ENCODE data around the gene EEF1A2. TPM values are rescaled to one million over a fixed set of nuclear protein-coding genes. Genes with fewer than 3 reads are reported as not detected.

Gene EEF1A2
- total RNA-seq, 2 donors from 2014 or later, result 21.0 to 23.1 TPM

DNA sequence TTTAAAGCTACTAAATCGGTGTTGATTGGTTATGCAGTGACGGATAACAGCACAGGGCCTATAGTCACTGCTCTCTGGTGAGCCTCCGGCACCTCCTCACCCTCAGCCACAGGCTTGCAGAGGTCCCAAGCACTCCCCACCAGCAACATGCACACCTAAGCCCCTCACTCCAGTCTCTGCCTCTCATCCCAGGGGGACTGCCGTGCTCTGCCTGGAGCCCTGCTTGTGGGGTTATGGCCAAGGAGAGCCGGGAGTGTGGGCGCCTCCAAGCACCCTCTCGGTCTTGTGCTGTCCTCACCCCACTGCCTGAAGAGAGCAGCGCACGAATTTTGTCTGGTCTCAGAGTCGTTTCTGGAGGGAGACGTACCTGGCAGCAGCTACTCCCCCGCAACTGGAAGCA, 6.8 kb upstream of the EEF1A2 start:
- no peak overlapping the region for H3K4me3 ChIP-seq
- peaks cover 0 to 13% (median 0%) of the 10 kb centered on the region in 3 donors for H3K9me3 ChIP-seq
- H3K36me3 ChIP-seq (replicated peaks in 1 of 2; ENCODE audit: insufficient read depth in 1 of 2, low read depth in 2 of 2), result no peaks in the 10 kb centered on the region
- H3K4me1 ChIP-seq, result no peaks in the 10 kb centered on the region
- TF ChIP-seq, protein P1, sequence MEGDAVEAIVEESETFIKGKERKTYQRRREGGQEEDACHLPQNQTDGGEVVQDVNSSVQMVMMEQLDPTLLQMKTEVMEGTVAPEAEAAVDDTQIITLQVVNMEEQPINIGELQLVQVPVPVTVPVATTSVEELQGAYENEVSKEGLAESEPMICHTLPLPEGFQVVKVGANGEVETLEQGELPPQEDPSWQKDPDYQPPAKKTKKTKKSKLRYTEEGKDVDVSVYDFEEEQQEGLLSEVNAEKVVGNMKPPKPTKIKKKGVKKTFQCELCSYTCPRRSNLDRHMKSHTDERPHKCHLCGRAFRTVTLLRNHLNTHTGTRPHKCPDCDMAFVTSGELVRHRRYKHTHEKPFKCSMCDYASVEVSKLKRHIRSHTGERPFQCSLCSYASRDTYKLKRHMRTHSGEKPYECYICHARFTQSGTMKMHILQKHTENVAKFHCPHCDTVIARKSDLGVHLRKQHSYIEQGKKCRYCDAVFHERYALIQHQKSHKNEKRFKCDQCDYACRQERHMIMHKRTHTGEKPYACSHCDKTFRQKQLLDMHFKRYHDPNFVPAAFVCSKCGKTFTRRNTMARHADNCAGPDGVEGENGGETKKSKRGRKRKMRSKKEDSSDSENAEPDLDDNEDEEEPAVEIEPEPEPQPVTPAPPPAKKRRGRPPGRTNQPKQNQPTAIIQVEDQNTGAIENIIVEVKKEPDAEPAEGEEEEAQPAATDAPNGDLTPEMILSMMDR (IDR thresholded peaks at IDR 0.05), result no peak
- TF ChIP-seq POLR2A (IDR thresholded peaks at IDR 0.05), result no peak
- peaks cover 0 to 5% of the 10 kb centered on the region in 2 donors for H3K27me3 ChIP-seq
- WGBS, 2 donors, result 78 to 84% methylated on average over 10 to 12 of the region's 12 CpGs
- DNase-seq (no peak), ATAC-seq (no peak)
- intact Hi-C loops (cut with DNase I), result no loop called here
- H3K27ac ChIP-seq, result no peak overlapping the region

DNA sequence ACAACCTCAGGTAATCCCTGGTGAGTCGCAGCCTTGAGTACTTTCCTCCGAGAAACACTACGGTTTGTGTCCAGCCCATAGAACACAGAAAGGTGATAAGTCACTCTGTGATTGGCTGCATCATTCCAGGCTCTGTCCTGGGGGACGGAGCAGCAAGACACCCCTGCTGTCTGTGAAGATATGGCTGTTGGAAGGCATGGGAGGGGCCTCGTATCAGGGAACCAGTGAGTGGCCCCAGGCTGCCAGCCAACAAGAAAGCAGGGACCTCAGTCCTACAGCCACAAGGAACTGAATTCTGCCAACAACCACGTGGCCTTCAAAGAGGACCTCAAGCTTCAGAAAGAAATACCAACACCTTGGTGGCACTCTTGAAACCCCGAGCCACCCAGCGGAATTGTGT, 6.4 kb upstream of the EEF1A2 start:
- TF ChIP-seq, protein P1 (IDR thresholded peaks at IDR 0.05), result no peak
- no peak for TF ChIP-seq POLR2A (IDR thresholded peaks at IDR 0.05)
- Histone ChIP-seq H3K27me3 (peaks cover 0 to 5% of the 10 kb centered on the region in 2 donors), H3K9me3 (peaks cover 0 to 13% (median 0%) of the 10 kb centered on the region in 3 donors), H3K27ac (no peak overlapping the region), H3K36me3 (replicated peaks in 1 of 2; ENCODE audit: insufficient read depth in 1 of 2, low read depth in 2 of 2) (no peaks in the 10 kb centered on the region), H3K4me3 (no peak overlapping the region), H3K4me1 (no peaks in the 10 kb centered on the region)
- DNase-seq (no peak), ATAC-seq (no peak)
- WGBS, 2 donors, result 73 to 80% methylated on average over 5 to 8 of the region's 8 CpGs
- intact Hi-C loops (cut with DNase I), result no loop called here

DNA sequence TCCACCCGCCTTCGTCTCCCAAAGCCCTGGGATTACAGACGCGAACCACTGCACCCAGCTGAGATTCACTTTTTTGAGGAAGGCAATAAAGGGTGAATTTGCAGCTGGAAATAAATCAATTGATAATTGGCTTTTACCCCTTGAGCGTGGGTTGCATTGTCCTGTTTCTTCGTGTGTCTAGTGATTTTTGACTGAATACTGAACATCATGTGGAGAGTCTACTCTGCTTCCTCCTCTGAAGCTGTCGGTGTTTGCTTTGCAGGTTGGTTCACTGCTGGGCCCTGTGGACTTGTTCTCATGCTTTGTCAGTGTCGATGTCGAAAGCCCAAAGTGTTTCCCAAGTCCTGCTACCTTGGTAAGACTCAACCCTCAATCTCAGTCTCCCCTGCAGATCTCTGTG, 5.8 kb upstream of the EEF1A2 start:
- no peak for ATAC-seq
- Histone ChIP-seq H3K9me3 (peaks cover 0 to 13% (median 0%) of the 10 kb centered on the region in 3 donors), H3K4me3 (no peak overlapping the region), H3K27ac (no peak overlapping the region), H3K4me1 (no peaks in the 10 kb centered on the region), H3K27me3 (peaks cover 0 to 5% of the 10 kb centered on the region in 2 donors), H3K36me3 (replicated peaks in 1 of 2; ENCODE audit: insufficient read depth in 1 of 2, low read depth in 2 of 2) (no peaks in the 10 kb centered on the region)
- TF ChIP-seq, protein P1 (IDR thresholded peaks at IDR 0.05), result no peak
- no peak for TF ChIP-seq POLR2A (IDR thresholded peaks at IDR 0.05)
- intact Hi-C loops (cut with DNase I), result no loop called here
- no peak for DNase-seq
- 70 to 80% methylated on average over 9 of the region's 9 CpGs for WGBS, 2 donors

DNA sequence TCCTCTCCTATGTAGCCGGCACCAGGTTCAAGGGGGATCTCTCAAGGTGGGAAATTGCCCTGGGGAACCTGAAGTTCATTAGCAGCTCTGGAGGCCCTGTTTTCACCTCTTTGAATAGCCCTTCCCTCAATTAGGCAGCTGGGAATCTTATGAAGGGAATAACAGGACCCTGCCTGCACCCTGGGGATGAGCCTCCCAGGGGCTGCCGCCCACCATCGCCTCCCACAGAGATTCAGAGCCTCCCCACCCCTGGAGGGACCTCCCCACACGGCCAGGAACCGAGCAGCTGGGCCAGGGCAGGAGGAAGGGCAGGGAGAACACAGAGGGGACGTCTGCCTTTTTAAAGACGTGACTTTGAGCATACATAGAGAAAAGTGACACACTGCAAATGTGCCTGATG, 4.6 kb upstream of the EEF1A2 start:
- TF ChIP-seq POLR2A (IDR thresholded peaks at IDR 0.05), result no peak
- TF ChIP-seq, protein P1 (IDR thresholded peaks at IDR 0.05), result no peak
- H3K36me3 ChIP-seq (replicated peaks in 1 of 2; ENCODE audit: insufficient read depth in 1 of 2, low read depth in 2 of 2), result no peaks in the 10 kb centered on the region
- intact Hi-C loops (cut with DNase I), result no loop called here
- DNase-seq (no peak), ATAC-seq (no peak)
- no peak overlapping the region for H3K4me3 ChIP-seq
- peaks cover 0 to 13% (median 0%) of the 10 kb centered on the region in 3 donors for H3K9me3 ChIP-seq
- H3K27me3 ChIP-seq, result peaks cover 0 to 5% of the 10 kb centered on the region in 2 donors
- no peak overlapping the region for H3K27ac ChIP-seq
- peaks cover 8% of the 10 kb centered on the region for H3K4me1 ChIP-seq
- 58 to 63% methylated on average over 6 to 7 of the region's 7 CpGs for WGBS, 2 donors

DNA sequence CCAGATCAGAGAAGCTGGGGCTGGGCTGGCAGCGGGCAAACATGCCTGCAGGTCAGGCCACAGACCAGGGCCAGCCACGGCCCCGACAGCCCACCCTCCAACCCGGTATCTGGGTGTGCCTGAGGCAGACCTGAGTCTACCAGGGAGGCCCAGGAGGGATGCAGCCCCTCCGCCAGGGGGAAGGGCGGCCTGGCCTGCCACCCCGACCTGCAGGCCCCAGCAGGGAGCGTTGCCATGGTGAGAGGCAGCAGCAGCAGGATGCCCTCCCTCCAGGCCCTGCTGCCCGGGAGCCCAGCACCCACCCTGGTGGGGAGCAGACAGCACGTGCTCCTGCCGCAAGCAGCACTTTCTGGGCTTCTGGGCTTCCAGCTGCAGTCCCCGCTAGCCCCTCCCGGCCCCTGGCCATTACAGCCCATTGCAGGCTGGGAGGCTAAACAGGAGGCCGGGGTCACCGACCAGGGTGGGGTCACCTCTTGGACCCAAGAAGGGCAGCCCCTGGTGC, 3.8 kb upstream of the EEF1A2 start:
- no peak overlapping the region for H3K4me3 ChIP-seq
- DNase-seq, result peak in 1 of 4 donors; percentile 16
- peaks cover 0 to 5% of the 10 kb centered on the region in 2 donors for H3K27me3 ChIP-seq

More for the DNA sequence above, 3.8 kb upstream of the EEF1A2 start:
- Histone ChIP-seq H3K9me3 (peaks cover 0 to 13% (median 0%) of the 10 kb centered on the region in 3 donors), H3K36me3 (replicated peaks in 1 of 2; ENCODE audit: insufficient read depth in 1 of 2, low read depth in 2 of 2) (no peaks in the 10 kb centered on the region), H3K4me1 (peaks cover 16% of the 10 kb centered on the region), H3K27ac (no peak overlapping the region)
- WGBS, 2 donors, result 61% methylated on average over 11 of the region's 15 CpGs; no CpG with 5 or more reads in 1 of the 2 donors
- no peak for TF ChIP-seq POLR2A (IDR thresholded peaks at IDR 0.05)
- TF ChIP-seq, protein P1 (IDR thresholded peaks at IDR 0.05), result no peak
- intact Hi-C loops (cut with DNase I), result no loop called here
- ATAC-seq, result no peak
